Measurements from ENCODE around the gene ZNF784.

DNA sequence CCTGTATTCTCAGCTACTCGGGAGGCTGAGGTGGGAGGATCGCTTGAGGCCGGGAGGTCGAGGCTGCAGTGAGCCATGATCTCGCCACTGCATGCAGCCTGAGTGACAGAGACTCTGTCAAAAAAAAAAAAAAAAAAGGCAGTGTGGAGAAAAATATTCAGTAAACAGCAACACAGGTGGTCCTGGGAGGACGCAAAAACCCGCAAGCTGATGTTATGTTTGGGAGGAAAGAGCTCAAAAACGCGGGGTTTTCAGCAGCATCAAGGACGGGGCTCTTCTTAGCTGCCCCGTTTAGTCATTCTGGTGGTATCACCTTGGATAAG is 599 bp upstream of the ZNF784 start:
- TF ChIP-seq, protein P1, sequence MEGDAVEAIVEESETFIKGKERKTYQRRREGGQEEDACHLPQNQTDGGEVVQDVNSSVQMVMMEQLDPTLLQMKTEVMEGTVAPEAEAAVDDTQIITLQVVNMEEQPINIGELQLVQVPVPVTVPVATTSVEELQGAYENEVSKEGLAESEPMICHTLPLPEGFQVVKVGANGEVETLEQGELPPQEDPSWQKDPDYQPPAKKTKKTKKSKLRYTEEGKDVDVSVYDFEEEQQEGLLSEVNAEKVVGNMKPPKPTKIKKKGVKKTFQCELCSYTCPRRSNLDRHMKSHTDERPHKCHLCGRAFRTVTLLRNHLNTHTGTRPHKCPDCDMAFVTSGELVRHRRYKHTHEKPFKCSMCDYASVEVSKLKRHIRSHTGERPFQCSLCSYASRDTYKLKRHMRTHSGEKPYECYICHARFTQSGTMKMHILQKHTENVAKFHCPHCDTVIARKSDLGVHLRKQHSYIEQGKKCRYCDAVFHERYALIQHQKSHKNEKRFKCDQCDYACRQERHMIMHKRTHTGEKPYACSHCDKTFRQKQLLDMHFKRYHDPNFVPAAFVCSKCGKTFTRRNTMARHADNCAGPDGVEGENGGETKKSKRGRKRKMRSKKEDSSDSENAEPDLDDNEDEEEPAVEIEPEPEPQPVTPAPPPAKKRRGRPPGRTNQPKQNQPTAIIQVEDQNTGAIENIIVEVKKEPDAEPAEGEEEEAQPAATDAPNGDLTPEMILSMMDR (IDR thresholded peaks at IDR 0.05; ENCODE audit: low read length): no peak
- TF ChIP-seq EZH2 (IDR thresholded peaks at IDR 0.05; ENCODE audit: borderline replicate concordance, low read length): no peak
